Activated naive CD4-positive, alpha-beta T cell treated with anti-CD3 and anti-CD28 coated beads for 36 hours (primary cell): ENCODE results near the gene ANKFN1. TPM values are rescaled to one million over a fixed set of nuclear protein-coding genes. Genes with fewer than 3 reads are reported as not detected.

Experiments used
- CTCF ChIA-PET: fragments of 350-600 bp; sonication (Branson Sonifier 250); formaldehyde crosslinking; loops from one replicate; lab custom pipeline; 2021; ENCODE audit warnings: antibody characterized with exemption; lab: Charles Lee
- DNase-seq: peaks from one replicate; pipeline ENCODE4 v3.0.0-alpha.2; 2020
- H3K27ac Mint-ChIP-seq: one replicate; pipeline ENCODE4 v1.8.0; 2021; ENCODE audit warnings: mild to moderate bottlenecking, mixed read lengths
- H3K27me3 Mint-ChIP-seq: one replicate; pipeline ENCODE4 v1.8.0; 2021; ENCODE audit warnings: low read depth, mixed read lengths
- H3K36me3 Mint-ChIP-seq: one replicate; pipeline ENCODE4 v1.8.0; 2021; ENCODE audit warnings: low read depth, mixed read lengths
- H3K4me1 Mint-ChIP-seq: one replicate; pipeline ENCODE4 v1.8.0; 2021; ENCODE audit warnings: low read depth, mixed read lengths
- H3K4me3 Mint-ChIP-seq: one replicate; pipeline ENCODE4 v1.8.0; 2021; ENCODE audit warnings: mild to moderate bottlenecking, moderate library complexity, mixed read lengths
- H3K9me3 Mint-ChIP-seq: one replicate; pipeline ENCODE4 v1.8.0; 2021; ENCODE audit warnings: mixed read lengths
- intact Hi-C: fragments of 100-400 bp; cut with micrococcal nuclease; formaldehyde crosslinking; loops from one replicate; pipeline ENCODE4 v1.15.1; 2023
- total RNA-seq, 2 experiments: library from RNA; stranded (reverse); gene quantifications; one replicate each; pipeline ENCODE4 v1.2.3, GENCODE V29; 2021

Gene ANKFN1
- total RNA-seq, 2 experiments from 2014 or later: not detected

- CTCF ChIA-PET: interaction anchor here (0.5 to 1.0 kb wide), 2 partner anchors 20 to 66 kb away, joined by 3 read pairs; no protein-coding TSS in a partner anchor
- Mint-ChIP-seq H3K9me3 (no peaks in the 10 kb centered on the region), H3K36me3 (no peaks in the 10 kb centered on the region), H3K4me3 (no peak overlapping the region), H3K27me3 (peaks cover 6% of the 10 kb centered on the region), H3K4me1 (no peaks in the 10 kb centered on the region), H3K27ac (no peak overlapping the region)
- DNase-seq: no peak
- intact Hi-C loops: no loop called here
Observed at GRCh38 chr17:56325313-56326000, 172.2 kb downstream of the ANKFN1 start.

GRCh38 chr17:56326001-56326359 is 172.7 kb downstream of the ANKFN1 start:
- no peaks in the 10 kb centered on the region for H3K9me3 Mint-ChIP-seq
- no peaks in the 10 kb centered on the region for H3K36me3 Mint-ChIP-seq
- no peak for DNase-seq
- no peak overlapping the region for H3K4me3 Mint-ChIP-seq
- H3K27ac Mint-ChIP-seq: no peak overlapping the region
- H3K4me1 Mint-ChIP-seq: no peaks in the 10 kb centered on the region
- CTCF ChIA-PET: interaction anchor here (0.5 kb wide), 1 partner anchor 67 kb away, joined by 3 read pairs; no protein-coding TSS in a partner anchor
- peaks cover 5% of the 10 kb centered on the region for H3K27me3 Mint-ChIP-seq
- intact Hi-C loops: no loop called here

GRCh38 chr17:56347639-56348038 is 194.4 kb downstream of the ANKFN1 start:
- Mint-ChIP-seq H3K4me1 (no peaks in the 10 kb centered on the region), H3K27me3 (peaks cover 27% of the 10 kb centered on the region), H3K4me3 (no peak overlapping the region), H3K36me3 (peaks cover 2% of the 10 kb centered on the region), H3K27ac (no peak overlapping the region), H3K9me3 (peaks cover 9% of the 10 kb centered on the region)
- no peak for DNase-seq
- CTCF ChIA-PET: no interaction called here
- intact Hi-C loops: no loop called here

GRCh38 chr17:56350592-56350991 is 197.3 kb downstream of the ANKFN1 start:
- Mint-ChIP-seq H3K4me1 (no peaks in the 10 kb centered on the region), H3K27ac (no peak overlapping the region), H3K9me3 (no peaks in the 10 kb centered on the region), H3K27me3 (peaks cover 12% of the 10 kb centered on the region), H3K36me3 (no peaks in the 10 kb centered on the region), H3K4me3 (no peak overlapping the region)
- intact Hi-C loops: no loop called here
- CTCF ChIA-PET: interaction anchor here (0.6 kb wide), 1 partner anchor 271 kb away, joined by 3 read pairs; no protein-coding TSS in a partner anchor
- no peak for DNase-seq

- CTCF ChIA-PET: no interaction called here
- no peak for DNase-seq
- Mint-ChIP-seq H3K36me3 (no peaks in the 10 kb centered on the region), H3K4me3 (no peak overlapping the region), H3K4me1 (no peaks in the 10 kb centered on the region), H3K27ac (no peak overlapping the region), H3K27me3 (peaks cover 8% of the 10 kb centered on the region), H3K9me3 (no peaks in the 10 kb centered on the region)
- intact Hi-C loops: no loop called here
Observed at GRCh38 chr17:56351675-56352074, 198.4 kb downstream of the ANKFN1 start.

- no peaks in the 10 kb centered on the region for H3K4me1 Mint-ChIP-seq
- peaks cover 9% of the 10 kb centered on the region for H3K27me3 Mint-ChIP-seq
- H3K9me3 Mint-ChIP-seq: no peaks in the 10 kb centered on the region
- H3K27ac Mint-ChIP-seq: no peak overlapping the region
- intact Hi-C loops: no loop called here
- H3K36me3 Mint-ChIP-seq: no peaks in the 10 kb centered on the region
- H3K4me3 Mint-ChIP-seq: no peak overlapping the region
- CTCF ChIA-PET: no interaction called here
- DNase-seq: no peak
Observed at GRCh38 chr17:56358651-56359050, 205.4 kb downstream of the ANKFN1 start.

GRCh38 chr17:56359518-56359917 is 206.2 kb downstream of the ANKFN1 start:
- intact Hi-C loops: no loop called here
- H3K36me3 Mint-ChIP-seq: no peaks in the 10 kb centered on the region
- peaks cover 9% of the 10 kb centered on the region for H3K27me3 Mint-ChIP-seq
- no peak for DNase-seq
- no peaks in the 10 kb centered on the region for H3K9me3 Mint-ChIP-seq
- H3K4me3 Mint-ChIP-seq: no peak overlapping the region
- H3K27ac Mint-ChIP-seq: no peak overlapping the region
- H3K4me1 Mint-ChIP-seq: no peaks in the 10 kb centered on the region
- CTCF ChIA-PET: no interaction called here

GRCh38 chr17:56367366-56367765 is 214.1 kb downstream of the ANKFN1 start:
- peaks cover 1% of the 10 kb centered on the region for H3K27me3 Mint-ChIP-seq
- no peaks in the 10 kb centered on the region for H3K4me1 Mint-ChIP-seq
- CTCF ChIA-PET: no interaction called here
- DNase-seq: no peak
- H3K4me3 Mint-ChIP-seq: no peak overlapping the region
- H3K36me3 Mint-ChIP-seq: no peaks in the 10 kb centered on the region
- no peak overlapping the region for H3K27ac Mint-ChIP-seq
- intact Hi-C loops: no loop called here
- no peaks in the 10 kb centered on the region for H3K9me3 Mint-ChIP-seq

- intact Hi-C loops: no loop called here
- CTCF ChIA-PET: no interaction called here
- H3K36me3 Mint-ChIP-seq: no peaks in the 10 kb centered on the region
- peaks cover 3% of the 10 kb centered on the region for H3K27me3 Mint-ChIP-seq
- H3K4me3 Mint-ChIP-seq: no peak overlapping the region
- no peak overlapping the region for H3K27ac Mint-ChIP-seq
- no peak for DNase-seq
- H3K4me1 Mint-ChIP-seq: no peaks in the 10 kb centered on the region
- no peaks in the 10 kb centered on the region for H3K9me3 Mint-ChIP-seq
Observed at GRCh38 chr17:56373981-56374833, 220.9 kb downstream of the ANKFN1 start.

GRCh38 chr17:56389356-56389755 is 236.1 kb downstream of the ANKFN1 start:
- H3K4me1 Mint-ChIP-seq: no peaks in the 10 kb centered on the region
- peaks cover 12% of the 10 kb centered on the region for H3K27me3 Mint-ChIP-seq
- H3K9me3 Mint-ChIP-seq: peaks cover 7% of the 10 kb centered on the region
- no peaks in the 10 kb centered on the region for H3K36me3 Mint-ChIP-seq
- H3K27ac Mint-ChIP-seq: no peak overlapping the region
- intact Hi-C loops: no loop called here
- no peak for DNase-seq
- CTCF ChIA-PET: interaction anchor here (0.6 kb wide), 1 partner anchor 562 kb away, joined by 3 read pairs; no protein-coding TSS in a partner anchor
- H3K4me3 Mint-ChIP-seq: no peak overlapping the region

GRCh38 chr17:56392321-56392720 is 239.0 kb downstream of the ANKFN1 start:
- intact Hi-C loops: no loop called here
- H3K9me3 Mint-ChIP-seq: peaks cover 5% of the 10 kb centered on the region
- no peak for DNase-seq
- no peaks in the 10 kb centered on the region for H3K36me3 Mint-ChIP-seq
- H3K27ac Mint-ChIP-seq: no peak overlapping the region
- no peaks in the 10 kb centered on the region for H3K4me1 Mint-ChIP-seq
- no peak overlapping the region for H3K4me3 Mint-ChIP-seq
- H3K27me3 Mint-ChIP-seq: peaks cover 12% of the 10 kb centered on the region
- CTCF ChIA-PET: no interaction called here

GRCh38 chr17:56393156-56393555 is 239.9 kb downstream of the ANKFN1 start:
- CTCF ChIA-PET: no interaction called here

More at GRCh38 chr17:56393156-56393555, 239.9 kb downstream of the ANKFN1 start:
- Mint-ChIP-seq H3K27ac (no peak overlapping the region), H3K27me3 (peaks cover 12% of the 10 kb centered on the region), H3K36me3 (no peaks in the 10 kb centered on the region), H3K9me3 (peaks cover 5% of the 10 kb centered on the region), H3K4me1 (no peaks in the 10 kb centered on the region), H3K4me3 (no peak overlapping the region)
- DNase-seq: no peak
- intact Hi-C loops: no loop called here
